ENCODE results near the gene NLRP4.

Gene NLRP4

GRCh38 chr19:55866521-55866920 is 30.2 kb downstream of the NLRP4 start:
- Histone ChIP-seq H2AFZ (ENCODE audit: low read length) (no peak overlapping the region), H3K9ac (ENCODE audit: low read length) (no peak overlapping the region), H3K27me3 (replicated peaks; ENCODE audit: insufficient read depth, low read length) (no peaks in the 10 kb centered on the region), H3K79me2 (ENCODE audit: low read length) (no peaks in the 10 kb centered on the region), H3K4me3 (ENCODE audit: low read length) (no peak overlapping the region), H3K27ac (ENCODE audit: low read length) (no peak overlapping the region), H3K9me2 (replicated peaks; ENCODE audit: insufficient read depth, low read length) (no peaks in the 10 kb centered on the region), H4K20me1 (ENCODE audit: insufficient read depth, low read length) (no peaks in the 10 kb centered on the region), H3K9me3 (replicated peaks; ENCODE audit: insufficient read depth, low read length) (no peaks in the 10 kb centered on the region), H3K4me1 (ENCODE audit: low read length) (no peaks in the 10 kb centered on the region), H3F3A (ENCODE audit: insufficient read depth, low read length) (no peaks in the 10 kb centered on the region), H3K36me3 (replicated peaks; ENCODE audit: insufficient read depth, low read length) (no peaks in the 10 kb centered on the region), H3K4me2 (ENCODE audit: low read depth, low read length) (no peak overlapping the region)
- no peak for TF ChIP-seq EZH2 (optimal IDR thresholded peaks at IDR 0.05; ENCODE audit: low read depth, low read length)
- TF ChIP-seq EZH2phosphoT487 (IDR thresholded peaks at IDR 0.05; ENCODE audit: low read length) = no peak
- TF ChIP-seq CTCF (IDR thresholded peaks at IDR 0.05; ENCODE audit: low read length) = no peak
- DNase-seq = no peak

GRCh38 chr19:55867101-55867500 is 30.8 kb downstream of the NLRP4 start:
- Histone ChIP-seq H3K4me1 (ENCODE audit: low read length) (no peaks in the 10 kb centered on the region), H3K27ac (ENCODE audit: low read length) (no peak overlapping the region), H3K4me3 (ENCODE audit: low read length) (no peak overlapping the region), H3K9ac (ENCODE audit: low read length) (no peak overlapping the region), H4K20me1 (ENCODE audit: insufficient read depth, low read length) (no peaks in the 10 kb centered on the region), H3K36me3 (replicated peaks; ENCODE audit: insufficient read depth, low read length) (no peaks in the 10 kb centered on the region), H3K27me3 (replicated peaks; ENCODE audit: insufficient read depth, low read length) (no peaks in the 10 kb centered on the region), H2AFZ (ENCODE audit: low read length) (no peak overlapping the region), H3K9me3 (replicated peaks; ENCODE audit: insufficient read depth, low read length) (no peaks in the 10 kb centered on the region), H3F3A (ENCODE audit: insufficient read depth, low read length) (no peaks in the 10 kb centered on the region), H3K9me2 (replicated peaks; ENCODE audit: insufficient read depth, low read length) (no peaks in the 10 kb centered on the region), H3K4me2 (ENCODE audit: low read depth, low read length) (no peak overlapping the region), H3K79me2 (ENCODE audit: low read length) (no peaks in the 10 kb centered on the region)
- DNase-seq = no peak
- TF ChIP-seq EZH2 (optimal IDR thresholded peaks at IDR 0.05; ENCODE audit: low read depth, low read length) (no peak), CTCF (IDR thresholded peaks at IDR 0.05; ENCODE audit: low read length) (no peak), EZH2phosphoT487 (IDR thresholded peaks at IDR 0.05; ENCODE audit: low read length) (no peak)

GRCh38 chr19:55870736-55871135 is 34.4 kb downstream of the NLRP4 start:
- Histone ChIP-seq H3K79me2 (ENCODE audit: low read length) (no peaks in the 10 kb centered on the region), H3F3A (ENCODE audit: insufficient read depth, low read length) (no peaks in the 10 kb centered on the region), H3K9me2 (replicated peaks; ENCODE audit: insufficient read depth, low read length) (no peaks in the 10 kb centered on the region), H3K4me2 (ENCODE audit: low read depth, low read length) (no peak overlapping the region), H3K9ac (ENCODE audit: low read length) (no peak overlapping the region), H2AFZ (ENCODE audit: low read length) (no peak overlapping the region), H3K4me1 (ENCODE audit: low read length) (no peaks in the 10 kb centered on the region), H3K36me3 (replicated peaks; ENCODE audit: insufficient read depth, low read length) (no peaks in the 10 kb centered on the region), H3K27ac (ENCODE audit: low read length) (no peak overlapping the region), H3K27me3 (replicated peaks; ENCODE audit: insufficient read depth, low read length) (no peaks in the 10 kb centered on the region), H3K9me3 (replicated peaks; ENCODE audit: insufficient read depth, low read length) (no peaks in the 10 kb centered on the region), H4K20me1 (ENCODE audit: insufficient read depth, low read length) (no peaks in the 10 kb centered on the region), H3K4me3 (ENCODE audit: low read length) (no peak overlapping the region)
- TF ChIP-seq EZH2phosphoT487 (IDR thresholded peaks at IDR 0.05; ENCODE audit: low read length) (no peak), EZH2 (optimal IDR thresholded peaks at IDR 0.05; ENCODE audit: low read depth, low read length) (no peak), CTCF (IDR thresholded peaks at IDR 0.05; ENCODE audit: low read length) (no peak)
- DNase-seq = no peak
